SK-N-SH (cell line): ENCODE measurements around the gene SMIM14. TPM values are rescaled to one million over a fixed set of nuclear protein-coding genes. Genes with fewer than 3 reads are reported as not detected.

Source experiments
- CTCF ChIA-PET: fragments of 300-600, 350-600 bp; formaldehyde crosslinking; extraction: SDS; loops from one replicate; lab custom pipeline; 2021; lab: Yijun Ruan, JAX
- POLR2A ChIA-PET: fragments of 350-600 bp; sonication (Branson Sonifier 250); formaldehyde crosslinking; extraction: SDS; loops from one replicate; lab custom pipeline; 2020; ENCODE audit warnings: antibody characterized with exemption, inconsistent platforms; lab: Yijun Ruan, JAX
- DNase-seq: peaks from one replicate; pipeline ENCODE4 v3.0.0; 2012
- H2AFZ ChIP-seq: fragments of 200-600 bp; sonication (generic); 2 replicates; pipeline ENCODE4 v1.8.1; 2016; ENCODE audit warnings: antibody characterized with exemption, mild to moderate bottlenecking, low read depth
- H3F3A ChIP-seq: fragments of 200-600 bp; sonication (generic); replicated peaks from 2 replicates; pipeline ENCODE3; 2016; ENCODE audit warnings: antibody characterized with exemption, mild to moderate bottlenecking; ENCODE audit not compliant: insufficient read depth
- H3K27ac ChIP-seq, 2 experiments: fragments of 200-500 bp in 1 of 2; fragments of 200-600 bp in 1 of 2; sonication (Bioruptor generic) in 1 of 2; sonication (generic), shearing (Covaris generic) in 1 of 2; 2 replicates each; pipeline versions ENCODE4 v1.5.1 to v1.6.1; 2014 to 2016; ENCODE audit warnings: low read depth in 2 of 2, inconsistent platforms in 1 of 2, low read length in 1 of 2, mild to moderate bottlenecking in 1 of 2, mixed read lengths in 1 of 2
- H3K27me3 ChIP-seq: fragments of 200-600 bp; sonication (generic), shearing (Covaris generic); 2 replicates; pipeline ENCODE4 v1.6.1; 2016; ENCODE audit warnings: mixed run types; ENCODE audit not compliant: insufficient read depth
- H3K36me3 ChIP-seq, 2 experiments: fragments of 200-500 bp in 1 of 2; fragments of 200-600 bp in 1 of 2; sonication (Bioruptor generic) in 1 of 2; sonication (generic) in 1 of 2; replicated peaks in 1 of 2; 2 replicates each; pipeline versions ENCODE3 to v1.5.1; 2014 to 2016; ENCODE audit warnings: low read length in 1 of 2, mild to moderate bottlenecking in 1 of 2; ENCODE audit not compliant: insufficient read depth in 2 of 2, control insufficient read depth in 1 of 2
- H3K4me1 ChIP-seq, 2 experiments: fragments of 200-500 bp in 1 of 2; fragments of 200-600 bp in 1 of 2; sonication (Bioruptor generic) in 1 of 2; sonication (generic), shearing (Covaris generic) in 1 of 2; 2 replicates each; pipeline versions ENCODE4 v1.5.1 to v1.6.1; 2014 to 2016; ENCODE audit warnings: low read depth in 1 of 2, low read length in 1 of 2, mixed run types in 1 of 2; ENCODE audit not compliant: insufficient read depth in 2 of 2, control insufficient read depth in 1 of 2
- H3K4me2 ChIP-seq: fragments of 200-600 bp; sonication (generic), shearing (Covaris generic); 2 replicates; pipeline ENCODE4 v1.6.1; 2017; ENCODE audit warnings: mixed run types
- H3K4me3 ChIP-seq, 2 experiments: fragments of 200-500 bp in 1 of 2; fragments of 200-600 bp in 1 of 2; sonication (Bioruptor generic) in 1 of 2; sonication (generic), shearing (Covaris generic) in 1 of 2; 2 replicates each; pipeline versions ENCODE4 v1.5.1 to v1.8.1; 2014 to 2016; ENCODE audit warnings: low read depth in 2 of 2, inconsistent platforms in 1 of 2, low read length in 1 of 2, mild to moderate bottlenecking in 1 of 2, mixed read lengths in 1 of 2, moderate library complexity in 1 of 2
- H3K79me2 ChIP-seq: fragments of 200-600 bp; sonication (generic); 2 replicates; pipeline ENCODE4 v1.8.1; 2017; ENCODE audit warnings: mild to moderate bottlenecking; ENCODE audit not compliant: insufficient read depth
- H3K9ac ChIP-seq: fragments of 200-600 bp; sonication (generic); 2 replicates; pipeline ENCODE4 v1.6.1; 2017; ENCODE audit warnings: mixed run types
- H3K9me2 ChIP-seq: fragments of 200-600 bp; sonication (generic); 2 replicates; pipeline ENCODE4 v1.6.1; 2017; ENCODE audit warnings: mixed run types
- H3K9me3 ChIP-seq: fragments of 200-600 bp; sonication (generic); 2 replicates; pipeline ENCODE4 v1.6.1; 2017; ENCODE audit warnings: mixed run types, mild to moderate bottlenecking, moderate library complexity
- H4K20me1 ChIP-seq: fragments of 200-600 bp; sonication (generic); 2 replicates; pipeline ENCODE4 v1.6.1; 2017; ENCODE audit warnings: mild to moderate bottlenecking, mixed run types; ENCODE audit not compliant: insufficient read depth
- CHD2 ChIP-seq: fragments of 150-350 bp; IDR thresholded peaks from 2 replicates; pipeline ENCODE4 v1.6.1; 2018; ENCODE audit warnings: low read length; ENCODE audit not compliant: partially characterized antibody
- CTCF ChIP-seq: fragments of 200-600 bp; sonication (generic); IDR thresholded peaks from 2 replicates; pipeline ENCODE4 v1.6.1; 2017; ENCODE audit warnings: antibody characterized with exemption, mild to moderate bottlenecking, moderate library complexity
- EP300 ChIP-seq, 2 experiments: IDR thresholded peaks; 2 replicates each; pipeline versions ENCODE4 v1.4.0 to v1.6.1; 2012; ENCODE audit warnings: borderline replicate concordance in 1 of 2, low read depth in 1 of 2, low read length in 1 of 2
- FOXM1 ChIP-seq: IDR thresholded peaks from 2 replicates; pipeline ENCODE4 v1.4.0; 2012; ENCODE audit warnings: low read depth, mild to moderate bottlenecking
- GABPA ChIP-seq: IDR thresholded peaks from 2 replicates; pipeline ENCODE4 v1.4.0; 2012; ENCODE audit warnings: low read depth, mild to moderate bottlenecking
- NFIC ChIP-seq: IDR thresholded peaks from 2 replicates; pipeline ENCODE4 v1.4.0; 2012; ENCODE audit warnings: borderline replicate concordance
- PBX3 ChIP-seq: IDR thresholded peaks from 2 replicates; pipeline ENCODE4; 2012
- POLR2AphosphoS5 ChIP-seq: IDR thresholded peaks from 2 replicates; pipeline ENCODE4 v1.6.1; 2012; ENCODE audit warnings: low read depth, low read length
- RCOR1 ChIP-seq: fragments of 150-350 bp; IDR thresholded peaks from 2 replicates; pipeline ENCODE4 v1.6.1; 2017; ENCODE audit warnings: antibody characterized with exemption, low read length
- SIN3A ChIP-seq: IDR thresholded peaks from 2 replicates; pipeline ENCODE4 v1.6.1; 2012; ENCODE audit warnings: low read depth, mild to moderate bottlenecking, low read length, moderate library complexity, borderline replicate concordance
- SMC3 ChIP-seq: IDR thresholded peaks from 2 replicates; pipeline ENCODE4 v1.6.1; 2012; ENCODE audit warnings: low read depth, low read length, improper control_type of control experiment
- TCF12 ChIP-seq: IDR thresholded peaks from 2 replicates; pipeline ENCODE4 v1.4.0; 2012
- ZBTB33 ChIP-seq: IDR thresholded peaks from 2 replicates; pipeline ENCODE4 v1.4.0; 2012; ENCODE audit warnings: low read depth, borderline replicate concordance
- WGBS: methylation state at CpG from one replicate; pipeline ENCODE4 v1.1.6; 2017; ENCODE audit warnings: low lambda C conversion rate; 5-methylcytosine and 5-hydroxymethylcytosine counted together
- polyA plus RNA-seq, 3 experiments: library from polyadenylated mRNA; depleted of rRNA; stranded (reverse); fragments of >200 nt; gene quantifications; 2 replicates each; pipeline ENCODE4 v1.2.3, GENCODE V29; 2012
- small RNA-seq, 7 experiments: library from RNA; depleted of rRNA; stranded (forward); fragments of <200 nt; gene quantifications; one replicate each; pipeline ENCODE3, GENCODE V24; 2012
- TF ChIP-seq, protein P1 (sequence below): IDR thresholded peaks from 2 replicates; pipeline ENCODE4 v1.6.1; 2012; ENCODE audit warnings: mild to moderate bottlenecking, low read depth, low read length, moderate library complexity

The SMIM14 gene
- polyA plus RNA-seq, 1 of the 3 experiments (the other 2 are of a cell fraction), result 12.6 TPM

GRCh38 chr4:39497909-39498726, 140.5 kb downstream of the SMIM14 start:
- H3K27ac ChIP-seq, result no peak overlapping the region
- peaks cover 0 to 12% of the 10 kb centered on the region in 2 experiments; a peak in 2 of 4 replicates for H3K4me1 ChIP-seq
- H3K27me3 ChIP-seq, result no peaks in the 10 kb centered on the region
- peaks cover 13% of the 10 kb centered on the region; the same call in 1 of the 2 replicates for H3K79me2 ChIP-seq
- POLR2A ChIA-PET, result interaction anchor here (0.6 kb wide), 1 partner anchor 321 kb away, joined by 3 read pairs; no protein-coding TSS in a partner anchor
- H3K9me2 ChIP-seq, result no peaks in the 10 kb centered on the region
- CTCF ChIA-PET, result no interaction called here
- H3K9ac ChIP-seq, result no peak overlapping the region
- no peaks in the 10 kb centered on the region for H3K9me3 ChIP-seq
- H4K20me1 ChIP-seq, result no peaks in the 10 kb centered on the region; the same call in 1 of the 2 replicates
- peaks cover 26 to 48% of the 10 kb centered on the region in 2 experiments for H3K36me3 ChIP-seq
- whole genome bisulfite sequencing, result 84% methylated on average over 1 of the region's 1 CpG
- no peak for DNase-seq
- TF ChIP-seq CTCF, result no peak
- TF ChIP-seq PBX3, result no peak
- no peak for TF ChIP-seq POLR2AphosphoS5
- TF ChIP-seq SIN3A, result no peak
- TF ChIP-seq ZBTB33, result no peak
- no peak for TF ChIP-seq CHD2
- TF ChIP-seq SMC3, result no peak
- no peak for TF ChIP-seq FOXM1
- no peak for TF ChIP-seq TCF12
- TF ChIP-seq, protein P1, sequence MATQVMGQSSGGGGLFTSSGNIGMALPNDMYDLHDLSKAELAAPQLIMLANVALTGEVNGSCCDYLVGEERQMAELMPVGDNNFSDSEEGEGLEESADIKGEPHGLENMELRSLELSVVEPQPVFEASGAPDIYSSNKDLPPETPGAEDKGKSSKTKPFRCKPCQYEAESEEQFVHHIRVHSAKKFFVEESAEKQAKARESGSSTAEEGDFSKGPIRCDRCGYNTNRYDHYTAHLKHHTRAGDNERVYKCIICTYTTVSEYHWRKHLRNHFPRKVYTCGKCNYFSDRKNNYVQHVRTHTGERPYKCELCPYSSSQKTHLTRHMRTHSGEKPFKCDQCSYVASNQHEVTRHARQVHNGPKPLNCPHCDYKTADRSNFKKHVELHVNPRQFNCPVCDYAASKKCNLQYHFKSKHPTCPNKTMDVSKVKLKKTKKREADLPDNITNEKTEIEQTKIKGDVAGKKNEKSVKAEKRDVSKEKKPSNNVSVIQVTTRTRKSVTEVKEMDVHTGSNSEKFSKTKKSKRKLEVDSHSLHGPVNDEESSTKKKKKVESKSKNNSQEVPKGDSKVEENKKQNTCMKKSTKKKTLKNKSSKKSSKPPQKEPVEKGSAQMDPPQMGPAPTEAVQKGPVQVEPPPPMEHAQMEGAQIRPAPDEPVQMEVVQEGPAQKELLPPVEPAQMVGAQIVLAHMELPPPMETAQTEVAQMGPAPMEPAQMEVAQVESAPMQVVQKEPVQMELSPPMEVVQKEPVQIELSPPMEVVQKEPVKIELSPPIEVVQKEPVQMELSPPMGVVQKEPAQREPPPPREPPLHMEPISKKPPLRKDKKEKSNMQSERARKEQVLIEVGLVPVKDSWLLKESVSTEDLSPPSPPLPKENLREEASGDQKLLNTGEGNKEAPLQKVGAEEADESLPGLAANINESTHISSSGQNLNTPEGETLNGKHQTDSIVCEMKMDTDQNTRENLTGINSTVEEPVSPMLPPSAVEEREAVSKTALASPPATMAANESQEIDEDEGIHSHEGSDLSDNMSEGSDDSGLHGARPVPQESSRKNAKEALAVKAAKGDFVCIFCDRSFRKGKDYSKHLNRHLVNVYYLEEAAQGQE, result no peak
- no peak for TF ChIP-seq RCOR1
- no peak for TF ChIP-seq NFIC
- no peak for TF ChIP-seq EP300 (IDR thresholded peaks at IDR 0.05; ENCODE audit: borderline replicate concordance in 1 of 2, low read depth in 1 of 2, low read length in 1 of 2)
- TF ChIP-seq GABPA, result no peak
- no peak overlapping the region for H3K4me3 ChIP-seq
- H2AFZ ChIP-seq, result no peak overlapping the region
- peaks cover 48% of the 10 kb centered on the region for H3F3A ChIP-seq
- H3K4me2 ChIP-seq, result no peak overlapping the region

Small RNAs within 50 kb of the gene (small RNA-seq; reads per million reads assigned to genes)
- gene RNU7-11P, result 0 reads per million in 7 experiments

Other genes starting within 250 kb of the SMIM14 start
- gene KLB, start 231.9 kb downstream of the SMIM14 start, polyA plus RNA-seq (2012; rRNA removed), result not detected in 2 replicates
- gene RPL9, start 179.9 kb downstream of the SMIM14 start, polyA plus RNA-seq (2012; rRNA removed), result 1,564 and 2,425 TPM in 2 replicates
- gene LIAS, start 179.8 kb downstream of the SMIM14 start, polyA plus RNA-seq (2012; rRNA removed), result 9.2 and 10.8 TPM in 2 replicates
- 41.4 and 41.6 TPM in 2 replicates for gene UGDH, start 111.4 kb downstream of the SMIM14 start, polyA plus RNA-seq (2012; rRNA removed)
- gene UBE2K, start 59.3 kb upstream of the SMIM14 start, polyA plus RNA-seq (2012; rRNA removed), result 54.4 and 102 TPM in 2 replicates